HepG2 (cell line): ENCODE measurements around the gene ERCC4. TPM values are rescaled to one million over a fixed set of nuclear protein-coding genes. Genes with fewer than 3 reads are reported as not detected.

Experiments used
- JUNB ChIP-seq: sonication (generic); formaldehyde crosslinking; IDR thresholded peaks from 2 replicates; pipeline ENCODE4 v1.8.0; 2022; ENCODE audit warnings: missing genetic modification reagents, mild to moderate bottlenecking, borderline replicate concordance
- MED13 ChIP-seq: sonication (generic); formaldehyde crosslinking; IDR thresholded peaks from 2 replicates; pipeline ENCODE4 v1.5.0; 2020; ENCODE audit warnings: missing genetic modification reagents
- NCOA2 ChIP-seq: sonication (generic); formaldehyde crosslinking; IDR thresholded peaks from 2 replicates; pipeline ENCODE4 v1.8.0; 2022; ENCODE audit warnings: inconsistent platforms
- SMC3 ChIP-seq: IDR thresholded peaks from 2 replicates; pipeline ENCODE4 v1.6.1; 2011; ENCODE audit warnings: low read length, improper control_type of control experiment
- STAG1 ChIP-seq: sonication (generic); formaldehyde crosslinking; IDR thresholded peaks from 2 replicates; pipeline ENCODE4 v1.4.0; 2020; ENCODE audit warnings: missing genetic modification reagents
- TSC22D2 ChIP-seq: sonication (generic); formaldehyde crosslinking; IDR thresholded peaks from 2 replicates; pipeline ENCODE4 v1.5.1; 2020; ENCODE audit warnings: missing genetic modification reagents, mild to moderate bottlenecking, borderline replicate concordance
- ZNF207 ChIP-seq: fragments of 450-650 bp; IDR thresholded peaks from 2 replicates; pipeline ENCODE4 v1.6.1; 2016; ENCODE audit warnings: antibody characterized with exemption, borderline replicate concordance
- ZNF354B ChIP-seq: sonication (generic); formaldehyde crosslinking; IDR thresholded peaks from 2 replicates; pipeline ENCODE4 v1.8.0; 2022; ENCODE audit warnings: mild to moderate bottlenecking, missing genetic modification reagents
- ZNF766 ChIP-seq: sonication (generic); formaldehyde crosslinking; IDR thresholded peaks from 2 replicates; pipeline ENCODE4 v1.5.0; 2020; ENCODE audit warnings: missing genetic modification reagents, borderline replicate concordance
- polyA plus RNA-seq, 8 experiments: library from polyadenylated mRNA; depleted of rRNA in 3 of 8; stranded (reverse) in 7 of 8; unstranded in 1 of 8; fragments of >200 nt; fragmentation: Illumina TruSeq in 4 of 8; extraction: Trizol in 4 of 8; gene quantifications; 2 replicates each; pipeline versions ENCODE4 v1.2.1 to v1.2.3, GENCODE V29; 2011 to 2016; ENCODE audit warnings: low read depth in 4 of 8, missing spikeins in 1 of 8, mixed read lengths in 1 of 8; ENCODE audit not compliant: insufficient read depth in 1 of 8
- total RNA-seq, 5 experiments: library from RNA; depleted of rRNA; stranded (reverse); fragments of >200 nt; fragmentation: Illumina TruSeq; extraction: Trizol; gene quantifications; 2 replicates each; pipeline ENCODE4 v1.2.3, GENCODE V29; 2016; ENCODE audit warnings: low read depth in 1 of 5
- TF ChIP-seq, protein P1 (sequence below), 2 experiments: sonication (generic) in 1 of 2; formaldehyde crosslinking in 1 of 2; IDR thresholded peaks; 2 replicates each; pipeline versions ENCODE4 v1.6.1 to v1.9.0; 2014 to 2022; ENCODE audit warnings: antibody characterized with exemption in 1 of 2, borderline replicate concordance in 1 of 2, inconsistent platforms in 1 of 2, low read depth in 1 of 2, missing genetic modification reagents in 1 of 2
- TF ChIP-seq, protein P2 (sequence below): sonication (generic); formaldehyde crosslinking; IDR thresholded peaks from 2 replicates; pipeline ENCODE4 v1.8.0; 2022; ENCODE audit warnings: mild to moderate bottlenecking, missing genetic modification reagents, moderate library complexity
- TF ChIP-seq, protein P3 (sequence below): sonication (generic); formaldehyde crosslinking; IDR thresholded peaks from 2 replicates; pipeline ENCODE4 v1.4.0; 2020; ENCODE audit warnings: low read depth, mild to moderate bottlenecking, missing genetic modification reagents

The ERCC4 gene
- total and polyA plus RNA-seq, 2 of the 13 experiments (the other 11 are each of a cell fraction or from before 2014, with no cell fraction given): 5.4 to 15.2 TPM

DNA sequence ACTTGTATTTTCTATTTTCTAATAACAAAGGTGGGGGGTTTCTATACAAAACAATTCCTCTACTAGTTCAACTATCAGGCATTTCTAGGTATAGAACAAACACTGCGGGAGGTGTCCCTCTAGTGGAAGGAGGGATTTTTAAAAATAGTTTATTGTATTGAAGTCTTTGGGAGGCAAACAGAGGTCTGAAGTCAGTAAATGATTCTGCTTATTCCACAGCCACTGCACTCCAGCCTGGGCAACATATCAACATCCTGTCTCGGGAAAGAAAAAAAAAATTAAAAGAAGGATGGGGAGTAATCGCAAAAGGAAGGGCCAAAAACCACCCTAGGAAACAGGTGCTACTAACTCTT, 648 bp upstream of the ERCC4 start (continued):
- TF ChIP-seq MED13 (CRISPR knock-in tag) (no peak), ZNF354B (CRISPR knock-in tag) (0 out of 2 replicates have a peak, but pooled peaks have one; percentile 33), ZNF766 (CRISPR knock-in tag) (peak; percentile 37; the same call in 1 of the 2 replicates), TSC22D2 (CRISPR knock-in tag) (0 out of 2 replicates have a peak, but pooled peaks have one; percentile 37), STAG1 (CRISPR knock-in tag) (peak; percentile 59), NCOA2 (CRISPR knock-in tag) (peak; percentile 7; the same call in 1 of the 2 replicates), SMC3 (peak; percentile 33; the same call in 1 of the 2 replicates), JUNB (CRISPR knock-in tag) (no peak), ZNF207 (no peak)
- TF ChIP-seq, protein P1, sequence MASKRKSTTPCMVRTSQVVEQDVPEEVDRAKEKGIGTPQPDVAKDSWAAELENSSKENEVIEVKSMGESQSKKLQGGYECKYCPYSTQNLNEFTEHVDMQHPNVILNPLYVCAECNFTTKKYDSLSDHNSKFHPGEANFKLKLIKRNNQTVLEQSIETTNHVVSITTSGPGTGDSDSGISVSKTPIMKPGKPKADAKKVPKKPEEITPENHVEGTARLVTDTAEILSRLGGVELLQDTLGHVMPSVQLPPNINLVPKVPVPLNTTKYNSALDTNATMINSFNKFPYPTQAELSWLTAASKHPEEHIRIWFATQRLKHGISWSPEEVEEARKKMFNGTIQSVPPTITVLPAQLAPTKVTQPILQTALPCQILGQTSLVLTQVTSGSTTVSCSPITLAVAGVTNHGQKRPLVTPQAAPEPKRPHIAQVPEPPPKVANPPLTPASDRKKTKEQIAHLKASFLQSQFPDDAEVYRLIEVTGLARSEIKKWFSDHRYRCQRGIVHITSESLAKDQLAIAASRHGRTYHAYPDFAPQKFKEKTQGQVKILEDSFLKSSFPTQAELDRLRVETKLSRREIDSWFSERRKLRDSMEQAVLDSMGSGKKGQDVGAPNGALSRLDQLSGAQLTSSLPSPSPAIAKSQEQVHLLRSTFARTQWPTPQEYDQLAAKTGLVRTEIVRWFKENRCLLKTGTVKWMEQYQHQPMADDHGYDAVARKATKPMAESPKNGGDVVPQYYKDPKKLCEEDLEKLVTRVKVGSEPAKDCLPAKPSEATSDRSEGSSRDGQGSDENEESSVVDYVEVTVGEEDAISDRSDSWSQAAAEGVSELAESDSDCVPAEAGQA (IDR thresholded peaks at IDR 0.05; ENCODE audit: low read depth): no peak
- TF ChIP-seq, protein P1 (CRISPR knock-in tag; IDR thresholded peaks at IDR 0.05; ENCODE audit: borderline replicate concordance): 0 out of 2 replicates have a peak, but pooled peaks have one; percentile 36
- TF ChIP-seq, protein P2, sequence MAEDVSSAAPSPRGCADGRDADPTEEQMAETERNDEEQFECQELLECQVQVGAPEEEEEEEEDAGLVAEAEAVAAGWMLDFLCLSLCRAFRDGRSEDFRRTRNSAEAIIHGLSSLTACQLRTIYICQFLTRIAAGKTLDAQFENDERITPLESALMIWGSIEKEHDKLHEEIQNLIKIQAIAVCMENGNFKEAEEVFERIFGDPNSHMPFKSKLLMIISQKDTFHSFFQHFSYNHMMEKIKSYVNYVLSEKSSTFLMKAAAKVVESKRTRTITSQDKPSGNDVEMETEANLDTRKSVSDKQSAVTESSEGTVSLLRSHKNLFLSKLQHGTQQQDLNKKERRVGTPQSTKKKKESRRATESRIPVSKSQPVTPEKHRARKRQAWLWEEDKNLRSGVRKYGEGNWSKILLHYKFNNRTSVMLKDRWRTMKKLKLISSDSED (CRISPR knock-in tag): no peak
- TF ChIP-seq, protein P3, sequence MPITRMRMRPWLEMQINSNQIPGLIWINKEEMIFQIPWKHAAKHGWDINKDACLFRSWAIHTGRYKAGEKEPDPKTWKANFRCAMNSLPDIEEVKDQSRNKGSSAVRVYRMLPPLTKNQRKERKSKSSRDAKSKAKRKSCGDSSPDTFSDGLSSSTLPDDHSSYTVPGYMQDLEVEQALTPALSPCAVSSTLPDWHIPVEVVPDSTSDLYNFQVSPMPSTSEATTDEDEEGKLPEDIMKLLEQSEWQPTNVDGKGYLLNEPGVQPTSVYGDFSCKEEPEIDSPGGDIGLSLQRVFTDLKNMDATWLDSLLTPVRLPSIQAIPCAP (CRISPR knock-in tag): no peak
- TF ChIP-seq, all 625 proteins: peak for 22
